ACHN (cell line): Measurements from ENCODE around the gene ATF4.
A peak's percentile ranks its signal among the peaks of the same experiment; 100 is the strongest.
"Not testable (repeated sequence)": the region's sequence is repeated elsewhere in the genome, so short reads cannot be mapped to it uniquely, and the experiment has no call there.

Source experiments
- DNase-seq: peaks from one replicate; pipeline ENCODE4 v3.0.0-alpha.2; 2015
- in situ Hi-C: cut with HindIII; loops from 2 replicates; pipeline ENCODE4 v1.10.0; 2017; ENCODE audit warnings: low sequenced_read_pairs, low pct_ligation_motif_present, low pct_unique_long_range_greater_than_20kb

ATF4 gene

GRCh38 chr22:39521106-39521885, 934 bp downstream of the ATF4 start:
- in situ Hi-C loops, result not testable (repeated sequence)
- peak; percentile 60 for DNase-seq

DNA sequence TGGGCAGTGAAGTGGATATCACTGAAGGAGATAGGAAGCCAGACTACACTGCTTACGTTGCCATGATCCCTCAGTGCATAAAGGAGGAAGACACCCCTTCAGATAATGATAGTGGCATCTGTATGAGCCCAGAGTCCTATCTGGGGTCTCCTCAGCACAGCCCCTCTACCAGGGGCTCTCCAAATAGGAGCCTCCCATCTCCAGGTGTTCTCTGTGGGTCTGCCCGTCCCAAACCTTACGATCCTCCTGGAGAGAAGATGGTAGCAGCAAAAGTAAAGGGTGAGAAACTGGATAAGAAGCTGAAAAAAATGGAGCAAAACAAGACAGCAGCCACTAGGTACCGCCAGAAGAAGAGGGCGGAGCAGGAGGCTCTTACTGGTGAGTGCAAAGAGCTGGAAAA, 1.7 kb downstream of the ATF4 start:
- in situ Hi-C loops, result not testable (repeated sequence)

GRCh38 chr22:39522567-39523300, 2.4 kb downstream of the ATF4 start:
- in situ Hi-C loops, result no loop called here
- peak; percentile 36 for DNase-seq

More for the DNA sequence above, 1.7 kb downstream of the ATF4 start:
- DNase-seq, result not testable (repeated sequence)

- in situ Hi-C loops, result no loop called here
- DNase-seq, result no peak
Observed at GRCh38 chr22:39524089-39524752, 3.9 kb downstream of the ATF4 start.

- DNase-seq, result no peak
- in situ Hi-C loops, result no loop called here
Observed at GRCh38 chr22:39524753-39525657, 4.6 kb downstream of the ATF4 start.

DNA sequence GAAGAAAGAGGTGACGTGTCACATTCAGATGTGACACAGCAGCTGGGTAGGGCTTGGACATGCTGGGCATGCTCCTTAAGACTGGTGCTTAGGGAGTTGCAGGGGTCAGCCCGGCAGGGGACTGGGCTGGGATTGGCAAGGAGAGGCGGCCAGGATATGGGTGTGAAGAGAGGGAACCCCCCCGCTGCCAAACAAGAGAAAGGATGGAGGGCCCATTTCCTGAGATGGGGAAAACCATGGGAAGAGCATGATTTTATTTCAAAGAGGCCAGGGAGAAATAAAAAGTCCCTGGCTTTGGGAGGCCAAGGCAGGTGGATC, 5.3 kb downstream of the ATF4 start:
- DNase-seq, result no peak
- in situ Hi-C loops, result no loop called here

GRCh38 chr22:39526736-39527171, 6.4 kb downstream of the ATF4 start:
- DNase-seq, result no peak
- in situ Hi-C loops, result no loop called here

- no peak for DNase-seq
- in situ Hi-C loops, result no loop called here
Observed at GRCh38 chr22:39527481-39527961, 7.2 kb downstream of the ATF4 start.

- DNase-seq, result no peak
- in situ Hi-C loops, result no loop called here
Observed at GRCh38 chr22:39528080-39528661, 7.8 kb downstream of the ATF4 start.

DNA sequence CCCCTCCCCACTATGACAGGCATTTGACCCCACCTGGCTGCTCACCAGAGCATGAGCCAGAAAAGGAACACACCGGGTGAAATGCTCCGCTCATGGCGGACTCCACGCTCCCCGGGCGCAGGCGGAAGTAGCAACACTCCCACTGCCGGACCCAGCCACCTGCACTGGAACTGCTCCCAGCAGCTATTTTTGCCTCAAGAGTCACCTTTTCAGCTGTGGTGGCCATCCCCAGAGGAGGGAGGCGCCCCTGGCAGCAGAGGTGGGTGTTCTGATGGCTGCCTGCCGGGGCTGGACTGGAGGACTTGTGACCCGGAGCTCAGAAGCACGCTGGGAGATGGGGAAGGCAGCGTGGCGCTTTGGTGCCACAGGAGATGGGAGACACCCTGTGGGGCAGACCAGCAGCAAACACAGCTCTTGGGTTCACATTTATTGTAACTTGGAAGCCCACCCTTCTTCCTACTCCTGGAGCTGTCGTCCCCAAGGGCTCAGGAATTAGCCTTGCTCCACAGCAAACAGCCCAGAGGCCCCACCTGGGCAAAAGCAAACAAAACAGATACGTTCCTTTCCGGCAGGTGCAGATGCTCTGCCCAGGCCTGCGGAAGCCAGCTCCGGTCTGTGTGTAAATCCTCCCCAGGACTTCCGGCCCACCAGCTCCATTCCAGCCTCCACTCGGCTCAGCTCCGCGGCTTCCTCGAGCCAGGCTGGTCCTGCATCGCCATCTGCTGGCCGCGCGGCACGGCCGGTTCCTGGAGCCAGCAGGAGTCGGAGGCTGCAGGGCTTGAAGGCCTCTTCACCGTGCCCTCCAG, 8.5 kb downstream of the ATF4 start:
- DNase-seq, result peak; percentile 88
- in situ Hi-C loops, result no loop called here

DNA sequence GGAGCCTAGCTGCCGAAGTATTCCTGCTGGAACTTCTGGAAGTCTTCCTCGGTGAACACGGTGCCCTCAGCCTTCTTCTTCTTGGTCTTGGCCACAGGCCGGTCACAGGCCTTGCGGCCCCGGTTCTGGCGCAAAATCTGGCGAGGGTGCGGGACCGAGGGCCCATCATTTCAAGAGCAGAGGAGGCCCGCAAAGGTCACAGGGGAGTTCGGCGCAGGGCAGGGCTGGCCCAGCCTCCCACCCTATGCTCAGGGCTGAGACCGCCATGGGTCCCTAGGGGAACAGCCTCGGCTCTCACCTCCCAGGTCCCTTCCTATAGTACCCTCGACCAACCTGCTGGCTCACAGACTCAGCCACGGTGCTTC, 9.1 kb downstream of the ATF4 start:
- DNase-seq, result no peak
- in situ Hi-C loops, result no loop called here

- no peak for DNase-seq
- in situ Hi-C loops, result no loop called here
Observed at GRCh38 chr22:39530116-39530515, 9.8 kb downstream of the ATF4 start.

- in situ Hi-C loops, result no loop called here
- DNase-seq, result peak; percentile 42
Observed at GRCh38 chr22:39530692-39531331, 10.4 kb downstream of the ATF4 start.

DNA sequence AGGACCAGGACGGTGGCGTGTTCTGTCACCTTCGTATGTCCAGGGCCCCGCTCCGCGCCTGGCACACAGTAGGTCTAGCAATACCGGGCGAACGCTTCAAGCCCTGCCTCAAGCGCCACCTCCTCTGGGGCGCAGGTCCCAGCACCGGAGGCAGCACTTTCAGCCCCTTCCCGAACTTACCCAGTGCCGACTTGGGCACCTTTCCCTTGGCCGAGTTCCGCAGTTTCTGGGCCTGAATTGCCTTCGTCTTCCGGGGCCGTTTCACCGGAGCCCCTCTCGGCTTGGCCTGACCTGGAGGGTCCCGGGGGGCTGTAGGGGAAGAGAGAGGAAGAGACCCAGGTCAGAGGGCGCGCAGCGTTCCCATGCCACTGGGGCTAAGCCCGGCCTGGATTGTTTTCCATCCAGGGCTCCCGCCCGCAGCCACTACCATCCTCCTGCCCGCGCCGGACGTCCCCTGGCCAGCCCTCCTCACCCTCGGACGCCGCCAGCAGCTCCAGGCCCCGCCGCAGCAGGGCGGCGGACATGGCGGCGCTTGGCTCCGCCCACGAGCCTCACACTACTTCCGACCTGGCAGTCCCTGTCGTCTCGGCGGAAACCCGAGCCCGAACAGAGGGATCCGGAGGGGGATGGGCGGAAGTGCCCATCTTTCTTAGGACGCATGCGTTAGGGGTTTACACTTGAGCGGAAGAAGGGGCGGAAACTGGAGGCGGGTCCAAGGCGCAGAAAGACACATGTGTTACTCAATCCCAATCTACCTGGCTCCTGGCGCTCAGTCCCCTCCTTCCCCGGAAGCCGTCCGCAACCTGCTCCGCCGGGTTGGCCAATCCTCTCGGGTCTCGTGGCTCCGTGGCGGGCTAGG, 12.1 kb downstream of the ATF4 start, which contains the start of gene RPS19BP1:
Gene RPS19BP1, minus strand, starts transcription at position 534 of the 859 bp plus-strand sequence. Its CDS starts 10 bp downstream, at position 524.
- in situ Hi-C loops, result no loop called here

DNA sequence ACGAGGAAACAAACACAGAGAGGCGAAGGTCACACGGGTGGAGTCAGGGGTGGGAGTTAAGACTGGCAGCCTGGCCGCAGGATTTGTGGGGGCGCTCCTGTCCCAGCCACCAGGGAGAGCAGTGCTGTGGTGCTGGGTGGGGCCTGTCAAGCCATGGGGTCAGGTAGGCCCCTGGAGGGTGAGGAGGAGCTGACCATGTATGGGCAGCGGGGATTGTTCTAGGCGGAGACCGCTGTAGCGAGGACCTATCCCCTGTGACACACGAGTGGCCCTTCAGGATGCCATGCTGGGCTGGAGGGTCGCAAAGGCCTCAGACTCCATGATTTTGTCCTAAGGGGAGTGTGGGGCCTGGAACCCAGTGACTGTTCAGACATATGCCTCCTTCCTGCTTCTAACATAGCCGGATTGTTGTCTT, 13.7 kb downstream of the ATF4 start:
- in situ Hi-C loops, result no loop called here
- DNase-seq, result no peak

More for the DNA sequence above, 12.1 kb downstream of the ATF4 start, which contains the start of gene RPS19BP1:
- DNase-seq, result peak; percentile 98
